Hematopoietic multipotent progenitor cell treated with erythropoietin and hydrocortisone succinate and interleukin-3 and kit ligand, for 4 days (in vitro differentiated cells): ENCODE data around the gene PTEN.
A peak's percentile ranks its signal among the peaks of the same experiment; 100 is the strongest.
"Not testable (repeated sequence)": the region's sequence is repeated elsewhere in the genome, so short reads cannot be mapped to it uniquely, and the experiment has no call there.

ENCODE experiments used
- DNase-seq: peaks from one replicate; pipeline ENCODE4 v3.0.0-alpha.2; 2015

The PTEN gene

GRCh38 chr10:87863053-87863943 is at the start of gene PTEN, which contains the start of gene KLLN:
TSS of gene PTEN (plus strand) at chr10:87863625. CDS start at chr10:87864470, 845 bp downstream.
TSS of gene KLLN (minus strand) at chr10:87863533. CDS start at chr10:87862487, 1,046 bp downstream.
- peak; percentile 95 for DNase-seq

DNA sequence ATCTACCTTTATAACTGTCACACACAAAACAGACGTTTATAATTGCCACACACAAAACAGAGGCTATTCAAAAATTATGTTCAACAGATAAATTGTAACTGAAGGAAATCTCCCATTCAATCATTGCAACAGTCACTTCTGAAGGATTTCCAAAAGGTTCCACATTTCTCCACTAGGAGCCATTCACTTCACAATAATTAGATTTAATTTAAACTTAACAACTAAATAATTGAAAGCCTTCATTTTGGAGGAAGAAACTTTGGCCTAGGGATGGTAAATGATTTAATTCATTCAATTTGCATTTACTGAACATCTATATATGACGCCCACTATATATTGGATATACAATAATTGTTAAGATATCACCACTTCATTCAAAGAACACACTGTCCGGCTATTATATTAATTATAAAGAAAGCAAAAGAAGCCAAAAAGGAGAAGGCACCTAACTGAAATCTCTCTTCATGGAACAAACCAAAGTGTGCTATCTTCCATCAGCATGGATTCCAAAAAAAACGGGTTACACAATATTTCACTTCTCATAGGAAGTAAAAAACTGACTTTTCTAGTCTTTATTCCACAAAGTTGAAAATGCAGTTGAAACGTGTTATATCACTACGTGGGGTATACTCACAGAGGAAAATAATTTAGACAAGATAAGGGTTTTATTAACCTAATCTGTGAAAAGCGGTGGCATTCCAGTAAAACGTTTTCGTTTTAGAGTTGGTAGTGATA is 47.1 kb upstream of the PTEN start:
- peak; percentile 7 for DNase-seq

- DNase-seq = peak; percentile 53
Measured at GRCh38 chr10:87816898-87817608, 46.4 kb upstream of the PTEN start.

GRCh38 chr10:87817609-87818504 is 45.6 kb upstream of the PTEN start, which contains the start of gene ATAD1:
TSS of gene ATAD1 (minus strand) at chr10:87818226. CDS start at chr10:87814599, 3,627 bp downstream.
- DNase-seq = peak; percentile 95

GRCh38 chr10:87818505-87819288 is 44.7 kb upstream of the PTEN start:
- DNase-seq = peak; percentile 61

- DNase-seq = no peak
Measured at GRCh38 chr10:87819289-87819585, 44.2 kb upstream of the PTEN start.

DNA sequence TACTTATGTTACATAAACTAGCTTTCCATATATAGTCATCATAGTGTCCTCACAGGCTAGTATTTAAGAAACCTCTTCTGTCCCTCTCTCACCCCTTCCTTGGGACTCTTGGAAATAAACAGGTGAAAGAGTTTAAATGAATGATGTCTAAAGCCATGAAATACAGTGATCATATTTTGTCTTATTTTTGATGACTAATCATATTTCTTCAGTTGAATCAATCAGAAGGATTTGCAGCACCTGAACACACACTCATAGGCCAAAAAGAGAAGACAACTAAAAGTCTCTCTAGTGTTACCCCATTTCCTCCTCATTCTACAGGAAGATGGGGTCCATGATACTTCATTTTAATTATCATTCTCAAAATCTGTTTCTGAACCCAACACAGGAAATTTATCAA is 36.8 kb upstream of the PTEN start:
- no peak for DNase-seq

DNA sequence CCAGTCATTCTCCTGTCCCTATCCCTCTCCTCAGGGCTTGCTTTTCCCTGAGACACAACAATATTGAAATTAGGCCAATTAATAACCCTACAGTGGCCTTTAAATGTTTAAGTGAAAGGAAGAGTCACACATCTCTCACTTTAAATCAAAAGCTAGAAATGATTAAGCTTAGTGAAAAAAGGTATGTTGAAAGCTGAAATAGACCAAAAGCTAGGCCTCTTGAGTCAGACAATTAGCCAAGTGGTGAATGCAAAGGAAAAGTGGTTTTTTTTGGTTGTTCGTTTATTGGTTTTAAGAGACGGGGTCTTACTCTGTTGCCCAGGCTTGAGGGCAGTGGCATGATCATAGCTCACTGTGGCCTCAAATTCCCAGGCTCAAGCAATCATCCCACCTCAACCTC is 35.7 kb upstream of the PTEN start:
- no peak for DNase-seq

DNA sequence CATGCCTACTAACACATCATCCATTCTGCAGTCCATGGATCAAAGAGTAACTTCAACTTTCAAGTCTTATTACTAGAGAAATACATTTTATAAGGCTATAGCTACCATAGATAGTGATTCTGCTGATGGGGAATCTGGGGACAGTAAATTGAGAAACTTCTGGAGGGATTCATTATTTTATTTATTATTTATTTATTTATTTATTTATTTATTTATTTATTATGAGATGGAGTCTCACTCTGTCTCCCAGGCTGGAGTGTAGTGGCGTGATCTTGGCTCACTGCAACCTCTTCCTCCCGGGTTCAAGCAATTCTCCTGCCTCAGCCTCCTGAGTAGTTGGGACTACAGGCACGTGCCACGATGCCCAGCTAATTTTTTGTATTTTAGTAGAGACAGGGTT is 34.4 kb upstream of the PTEN start:
- DNase-seq = not testable (repeated sequence)

GRCh38 chr10:87829986-87830729 is 33.3 kb upstream of the PTEN start:
- DNase-seq = no peak

DNA sequence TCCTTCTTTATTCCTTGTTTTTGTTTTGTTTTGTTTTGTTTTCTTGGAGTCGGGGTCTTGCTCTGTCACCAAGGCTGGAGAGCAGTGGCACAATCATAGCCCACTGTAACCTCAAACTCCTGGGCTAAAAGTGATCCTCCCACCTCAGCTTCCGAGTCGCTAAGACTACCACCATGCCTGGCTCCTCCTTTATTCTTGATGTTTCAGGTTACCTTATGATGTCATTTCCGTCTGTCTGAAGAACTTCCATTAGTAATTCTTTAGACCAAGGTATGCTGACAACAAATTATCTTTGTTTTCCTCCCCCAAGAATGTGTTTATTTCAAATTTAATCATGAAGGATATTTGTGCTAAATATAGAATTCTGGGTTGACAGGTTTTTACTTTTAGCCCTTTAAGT is 27.3 kb upstream of the PTEN start:
- DNase-seq = no peak

DNA sequence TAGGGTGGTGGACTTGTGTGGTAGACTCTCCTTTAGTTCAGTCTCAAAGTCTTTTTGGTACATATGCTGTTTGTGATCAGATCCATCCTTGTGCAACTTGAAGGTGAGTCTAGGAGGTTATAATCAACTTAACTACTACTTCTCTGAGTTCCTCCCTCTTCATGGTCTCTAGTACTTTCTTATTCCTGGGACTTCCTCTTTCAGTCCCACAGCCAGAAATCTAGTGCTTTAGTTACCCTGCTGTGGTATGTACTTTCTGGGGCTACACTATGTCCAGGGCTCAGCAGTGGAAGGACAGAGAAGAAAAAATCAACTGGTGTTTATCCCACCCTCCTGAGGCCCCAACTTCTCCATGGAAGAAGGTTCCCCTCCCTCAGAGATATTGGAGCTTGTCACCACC is 26.0 kb upstream of the PTEN start:
- peak; percentile 53 for DNase-seq

DNA sequence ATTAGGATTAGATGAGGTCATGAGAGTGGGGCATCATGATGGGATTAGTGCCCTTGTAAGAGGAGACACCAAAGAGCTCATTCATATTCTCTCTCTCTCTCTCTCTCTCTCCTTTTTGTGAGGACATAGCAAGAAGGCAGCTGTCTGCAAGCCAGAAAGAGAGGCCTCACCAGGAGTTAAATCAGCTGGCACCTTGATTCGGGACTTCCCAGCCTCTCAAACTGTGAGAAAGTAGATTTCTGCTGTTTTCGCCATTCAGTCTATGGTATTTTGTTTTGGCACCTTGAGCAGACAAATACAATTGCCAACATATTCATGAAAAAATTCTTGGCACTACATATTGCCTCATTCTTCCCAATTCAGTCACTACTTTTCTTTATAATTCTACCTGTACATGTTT is 24.8 kb upstream of the PTEN start:
- no peak for DNase-seq

- no peak for DNase-seq
Measured at GRCh38 chr10:87841186-87841585, 22.2 kb upstream of the PTEN start.

GRCh38 chr10:87842220-87842641 is 21.2 kb upstream of the PTEN start:
- no peak for DNase-seq

DNA sequence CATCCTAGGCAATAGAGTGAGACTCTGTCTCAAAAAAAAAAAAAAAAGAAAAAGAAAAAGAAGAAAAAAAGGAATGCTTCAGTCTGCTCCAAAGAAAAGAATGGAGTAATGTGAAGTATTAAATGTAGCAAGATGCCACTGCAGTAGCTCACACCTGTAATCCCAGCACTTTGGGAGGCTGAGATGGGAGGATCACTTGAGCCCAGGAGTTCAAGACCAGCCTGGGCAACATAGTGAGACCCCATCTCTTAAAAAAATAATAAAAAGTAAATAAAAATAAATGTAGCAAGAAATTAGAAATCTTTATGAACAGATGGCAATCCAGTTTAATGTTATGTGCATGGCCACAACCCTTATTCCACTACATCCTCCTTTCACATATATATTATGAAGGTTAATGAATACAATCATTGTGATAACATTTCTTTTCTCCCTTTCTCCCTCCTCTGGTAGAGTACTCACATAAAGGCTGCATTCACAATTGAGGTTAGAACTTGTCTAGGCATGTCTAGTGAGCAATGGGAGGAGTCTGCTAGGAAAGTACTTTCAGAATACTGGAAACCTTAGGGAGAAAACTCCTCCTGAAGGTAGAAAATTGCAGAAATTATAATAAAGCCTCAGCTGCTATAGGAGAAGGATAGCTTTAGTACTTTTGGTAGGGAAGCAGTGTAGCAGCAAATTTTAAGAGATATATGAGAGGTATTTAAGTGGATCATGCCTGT is 20.5 kb upstream of the PTEN start:
- DNase-seq = peak; percentile 33

GRCh38 chr10:87843714-87844113 is 19.7 kb upstream of the PTEN start:
- no peak for DNase-seq

DNA sequence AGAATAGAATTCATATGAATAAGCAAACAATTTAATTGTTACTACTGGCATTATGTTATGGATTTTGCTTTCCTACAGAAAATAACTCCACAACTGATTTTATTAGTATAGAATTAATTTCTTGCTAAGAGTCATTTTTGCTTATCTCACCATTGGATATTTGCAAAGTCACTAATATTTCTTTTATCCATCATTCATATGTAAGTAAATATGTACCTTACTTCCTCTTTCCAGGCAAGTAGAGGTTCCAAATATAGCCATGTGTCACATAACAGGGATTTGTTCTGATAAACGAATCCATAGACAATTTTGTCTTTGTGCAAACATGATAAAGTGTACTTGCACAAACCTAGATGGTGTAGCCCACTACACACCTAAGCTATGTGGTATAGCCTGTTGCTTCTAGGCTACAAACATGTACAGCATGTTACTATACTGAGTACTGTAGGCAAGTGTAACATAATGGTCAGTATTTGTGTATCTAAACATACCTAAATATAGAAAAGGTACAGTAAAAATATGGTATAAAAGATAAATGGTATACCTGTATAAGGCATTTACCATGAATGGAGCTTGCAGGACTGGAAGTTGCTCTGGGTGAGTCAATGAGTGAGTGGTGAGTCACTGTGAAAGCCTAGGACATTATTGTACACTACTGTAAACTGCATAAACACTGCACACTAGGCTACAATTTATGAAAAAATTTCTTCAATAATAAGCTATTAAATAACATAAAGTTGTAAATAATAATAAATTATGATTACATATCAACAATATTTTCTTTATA is 18.4 kb upstream of the PTEN start:
- peak; percentile 30 for DNase-seq

DNA sequence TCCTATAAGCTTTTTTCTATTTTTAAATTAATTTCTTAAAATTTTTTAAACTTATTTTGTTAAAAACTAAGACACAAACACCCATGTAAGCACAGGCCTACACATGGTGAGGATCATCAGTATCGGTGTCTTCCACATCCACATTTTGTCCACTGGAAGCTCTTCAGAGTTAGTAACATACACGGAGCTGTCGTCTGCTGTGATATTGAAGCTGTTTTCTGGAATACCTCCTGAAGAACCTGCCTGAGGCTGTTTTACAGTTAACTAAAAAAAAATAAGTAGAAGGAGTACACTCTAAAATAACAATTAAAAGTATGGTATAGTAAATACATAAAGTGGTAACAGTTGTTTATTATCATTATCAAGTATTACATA is 17.8 kb upstream of the PTEN start:
- no peak for DNase-seq
